ENCODE measurements around the gene RSBN1. TPM values are rescaled to one million over a fixed set of nuclear protein-coding genes. Genes with fewer than 3 reads are reported as not detected.

Gene RSBN1
- total RNA-seq, 4 donors from 2014 or later: 20.2 to 25.4 (median 22.6) TPM

DNA sequence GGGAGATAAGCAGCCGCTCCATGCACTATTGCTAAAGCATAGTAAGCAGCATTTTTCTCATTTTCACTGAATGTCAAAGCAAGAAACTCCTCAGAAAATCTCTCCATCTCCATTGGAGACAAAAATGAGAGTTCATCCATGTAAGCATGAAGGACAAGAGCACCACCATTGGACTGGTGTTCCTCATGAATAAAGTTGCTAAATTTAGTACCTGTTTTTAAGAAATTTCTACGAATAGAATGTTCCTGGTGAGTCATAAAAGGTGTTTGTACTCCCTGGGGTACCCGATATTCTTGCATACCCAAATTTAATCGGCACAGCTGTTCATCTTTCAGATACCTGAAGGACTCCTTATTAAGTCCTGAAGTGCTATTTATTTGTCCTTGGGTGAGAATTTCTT lies 14.8 kb downstream of the RSBN1 start:
- Histone ChIP-seq H3K36me3 (peaks cover 0 to 30% of the 10 kb centered on the region in 2 donors), H3K27ac (no peak overlapping the region), H3K9me3 (no peaks in the 10 kb centered on the region), H3K27me3 (no peaks in the 10 kb centered on the region), H3K4me1 (peaks cover 0 to 64% (median 4%) of the 10 kb centered on the region in 3 donors), H3K4me3 (no peak overlapping the region)
- 87 to 91% methylated on average over 4 of the region's 4 CpGs for WGBS, 2 donors (ENCODE audit: low coverage in 1 of 2)
- TF ChIP-seq POLR2A (IDR thresholded peaks at IDR 0.05) (no peak), EP300 (IDR thresholded peaks at IDR 0.05) (no peak), POLR2AphosphoS5 (IDR thresholded peaks at IDR 0.05) (no peak)
- TF ChIP-seq, protein P1, sequence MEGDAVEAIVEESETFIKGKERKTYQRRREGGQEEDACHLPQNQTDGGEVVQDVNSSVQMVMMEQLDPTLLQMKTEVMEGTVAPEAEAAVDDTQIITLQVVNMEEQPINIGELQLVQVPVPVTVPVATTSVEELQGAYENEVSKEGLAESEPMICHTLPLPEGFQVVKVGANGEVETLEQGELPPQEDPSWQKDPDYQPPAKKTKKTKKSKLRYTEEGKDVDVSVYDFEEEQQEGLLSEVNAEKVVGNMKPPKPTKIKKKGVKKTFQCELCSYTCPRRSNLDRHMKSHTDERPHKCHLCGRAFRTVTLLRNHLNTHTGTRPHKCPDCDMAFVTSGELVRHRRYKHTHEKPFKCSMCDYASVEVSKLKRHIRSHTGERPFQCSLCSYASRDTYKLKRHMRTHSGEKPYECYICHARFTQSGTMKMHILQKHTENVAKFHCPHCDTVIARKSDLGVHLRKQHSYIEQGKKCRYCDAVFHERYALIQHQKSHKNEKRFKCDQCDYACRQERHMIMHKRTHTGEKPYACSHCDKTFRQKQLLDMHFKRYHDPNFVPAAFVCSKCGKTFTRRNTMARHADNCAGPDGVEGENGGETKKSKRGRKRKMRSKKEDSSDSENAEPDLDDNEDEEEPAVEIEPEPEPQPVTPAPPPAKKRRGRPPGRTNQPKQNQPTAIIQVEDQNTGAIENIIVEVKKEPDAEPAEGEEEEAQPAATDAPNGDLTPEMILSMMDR (IDR thresholded peaks at IDR 0.05): no peak
- ATAC-seq: no peak

- H3K4me3 ChIP-seq: no peak overlapping the region
- no peak overlapping the region for H3K27ac ChIP-seq
- H3K4me1 ChIP-seq: peaks cover 0 to 48% (median 4%) of the 10 kb centered on the region in 3 donors
- TF ChIP-seq EP300 (IDR thresholded peaks at IDR 0.05) (no peak), POLR2A (IDR thresholded peaks at IDR 0.05) (no peak), POLR2AphosphoS5 (IDR thresholded peaks at IDR 0.05) (no peak)
- TF ChIP-seq, protein P1 (IDR thresholded peaks at IDR 0.05): no peak
- WGBS, 2 donors (ENCODE audit: low coverage in 1 of 2): 97 to 99% methylated on average over 8 to 9 of the region's 9 CpGs
- no peaks in the 10 kb centered on the region for H3K27me3 ChIP-seq
- no peak for ATAC-seq
- H3K9me3 ChIP-seq: no peaks in the 10 kb centered on the region
- peaks cover 0 to 33% of the 10 kb centered on the region in 2 donors for H3K36me3 ChIP-seq
These were observed 18.1 kb downstream of the RSBN1 start for GRCh38 chr1:113793878-113794834.

DNA sequence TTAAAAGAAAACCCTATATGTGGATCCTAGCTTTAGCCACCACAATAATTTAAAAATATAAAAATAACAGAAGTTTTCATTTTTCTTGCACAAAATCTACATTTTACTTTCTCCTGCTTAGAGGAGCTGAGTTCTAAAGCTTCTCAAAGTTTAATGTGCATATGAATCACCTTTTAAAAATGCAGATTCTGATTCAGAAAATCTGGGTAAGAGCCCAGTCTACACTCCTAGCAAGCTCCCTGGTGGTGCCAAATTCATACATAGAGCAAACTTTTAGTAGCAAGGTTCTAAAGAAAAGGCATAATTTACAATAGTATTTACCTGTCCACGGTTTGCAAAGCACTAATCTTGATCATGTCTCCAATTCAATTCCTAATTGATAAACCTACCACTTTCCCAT lies 19.3 kb downstream of the RSBN1 start:
- H3K9me3 ChIP-seq: no peaks in the 10 kb centered on the region
- H3K27me3 ChIP-seq: no peaks in the 10 kb centered on the region
- H3K4me1 ChIP-seq: peaks cover 0 to 49% (median 0%) of the 10 kb centered on the region in 3 donors
- H3K27ac ChIP-seq: no peak overlapping the region
- H3K36me3 ChIP-seq: peaks cover 0 to 35% of the 10 kb centered on the region in 2 donors
- TF ChIP-seq POLR2A (IDR thresholded peaks at IDR 0.05): no peak
- TF ChIP-seq EP300 (IDR thresholded peaks at IDR 0.05): no peak
- TF ChIP-seq, protein P1 (IDR thresholded peaks at IDR 0.05): no peak
- no peak for TF ChIP-seq POLR2AphosphoS5 (IDR thresholded peaks at IDR 0.05)
- WGBS, 2 donors (ENCODE audit: low coverage in 1 of 2): 89 to 90% methylated on average over 1 of the region's 1 CpG
- ATAC-seq: no peak
- no peak overlapping the region for H3K4me3 ChIP-seq

DNA sequence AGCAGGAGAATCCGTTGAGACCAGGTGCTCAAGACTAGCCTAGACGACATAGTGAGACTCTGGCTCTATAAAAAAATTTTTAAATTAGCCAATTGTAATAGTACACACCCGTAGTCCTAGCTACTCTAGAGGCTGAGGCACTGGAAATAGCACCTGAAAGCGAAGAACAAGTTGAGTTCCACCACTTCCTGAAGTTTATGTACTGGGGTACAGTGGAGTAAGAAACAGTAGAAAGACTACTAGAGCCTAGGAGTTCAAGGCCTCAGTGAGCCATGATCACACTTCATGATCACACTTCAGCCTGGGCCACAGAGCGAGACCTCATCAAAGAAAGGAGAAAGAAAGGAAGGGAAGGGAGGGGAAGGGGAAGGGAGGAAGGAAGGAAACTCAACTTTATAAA lies 19.8 kb downstream of the RSBN1 start:
- H3K27me3 ChIP-seq: no peaks in the 10 kb centered on the region
- WGBS, 2 donors (ENCODE audit: low coverage in 1 of 2): 94 to 100% methylated on average over 3 to 4 of the region's 5 CpGs
- H3K27ac ChIP-seq: no peak overlapping the region
- no peaks in the 10 kb centered on the region for H3K9me3 ChIP-seq
- TF ChIP-seq POLR2AphosphoS5 (IDR thresholded peaks at IDR 0.05) (no peak), POLR2A (IDR thresholded peaks at IDR 0.05) (no peak), EP300 (IDR thresholded peaks at IDR 0.05) (no peak)
- TF ChIP-seq, protein P1 (IDR thresholded peaks at IDR 0.05): no peak
- peaks cover 0 to 45% (median 0%) of the 10 kb centered on the region in 3 donors for H3K4me1 ChIP-seq
- no peak for ATAC-seq
- peaks cover 0 to 31% of the 10 kb centered on the region in 2 donors for H3K36me3 ChIP-seq
- no peak overlapping the region for H3K4me3 ChIP-seq

Measured in gastroesophageal sphincter (tissue), 4 donors.